Fibroblast of the aortic adventitia (primary cell): ENCODE results near the gene SBNO2. TPM values are rescaled to one million over a fixed set of nuclear protein-coding genes. Genes with fewer than 3 reads are reported as not detected.

Experiments
- DNase-seq: peaks from one replicate; pipeline ENCODE4 v3.0.0-alpha.2; 2010; ENCODE audit warnings: low read depth
- H3K4me3 ChIP-seq: 2 replicates; pipeline ENCODE4 v1.5.1; 2011; ENCODE audit warnings: low read depth, mild to moderate bottlenecking, control low read depth, low read length, moderate library complexity
- CTCF ChIP-seq: IDR thresholded peaks from 2 replicates; pipeline ENCODE4 v1.5.1; 2011; ENCODE audit warnings: mild to moderate bottlenecking, low read length, control low read depth, inconsistent platforms; ENCODE audit not compliant: insufficient read depth
- total RNA-seq: library from RNA; depleted of rRNA; stranded (reverse); fragments of >200 nt; gene quantifications from 2 replicates; pipeline ENCODE4 v1.2.3, GENCODE V29; 2012; ENCODE audit warnings: low replicate concordance

The SBNO2 gene
- total RNA-seq, 1 donor = 41.2 TPM

GRCh38 chr19:1136621-1137317 is 37.3 kb downstream of the SBNO2 start:
- no peak overlapping the region for H3K4me3 ChIP-seq
- TF ChIP-seq CTCF = no peak
- DNase-seq = no peak

- no peak for TF ChIP-seq CTCF
- no peak overlapping the region for H3K4me3 ChIP-seq
- DNase-seq = no peak
Measured at GRCh38 chr19:1136201-1136600, 37.9 kb downstream of the SBNO2 start.

- DNase-seq = no peak
- no peak overlapping the region for H3K4me3 ChIP-seq
- TF ChIP-seq CTCF = no peak
Measured at GRCh38 chr19:1135454-1135853, 38.6 kb downstream of the SBNO2 start.

GRCh38 chr19:1134431-1134830 is 39.6 kb downstream of the SBNO2 start:
- no peak for TF ChIP-seq CTCF
- DNase-seq = peak; percentile 23
- H3K4me3 ChIP-seq = no peak overlapping the region

GRCh38 chr19:1133471-1133929 is 40.6 kb downstream of the SBNO2 start:
- no peak overlapping the region for H3K4me3 ChIP-seq
- DNase-seq = no peak
- TF ChIP-seq CTCF = no peak

- peak overlapping the region; percentile 90 for H3K4me3 ChIP-seq
- DNase-seq = no peak
- no peak for TF ChIP-seq CTCF
Measured at GRCh38 chr19:1132552-1133383, 41.3 kb downstream of the SBNO2 start.
